Stomach (tissue), 4 donors: ENCODE data around the gene GREB1L.

Source experiments
- POLR2A ChIP-seq, 4 donors: fragments of 450-650 bp; IDR thresholded peaks; one replicate each; pipeline ENCODE4 v1.6.1; 2016; ENCODE audit warnings: antibody characterized with exemption in 4 of 4, control low read depth in 2 of 4, mild to moderate bottlenecking in 1 of 4, moderate library complexity in 1 of 4
- TF ChIP-seq, protein P1 (sequence below), 7 experiments: fragments of 450-650 bp in 4 of 7; fragments of 200-600 bp in 3 of 7; sonication (generic) in 3 of 7; IDR thresholded peaks; one replicate each; pipeline ENCODE4 v1.5.1; 2016 to 2019; ENCODE audit warnings: antibody characterized with exemption in 7 of 7, control low read depth in 2 of 7, mild to moderate bottlenecking in 1 of 7

GRCh38 chr18:21398121-21398520 lies 156.1 kb downstream of the GREB1L start:
- TF ChIP-seq, protein P1, sequence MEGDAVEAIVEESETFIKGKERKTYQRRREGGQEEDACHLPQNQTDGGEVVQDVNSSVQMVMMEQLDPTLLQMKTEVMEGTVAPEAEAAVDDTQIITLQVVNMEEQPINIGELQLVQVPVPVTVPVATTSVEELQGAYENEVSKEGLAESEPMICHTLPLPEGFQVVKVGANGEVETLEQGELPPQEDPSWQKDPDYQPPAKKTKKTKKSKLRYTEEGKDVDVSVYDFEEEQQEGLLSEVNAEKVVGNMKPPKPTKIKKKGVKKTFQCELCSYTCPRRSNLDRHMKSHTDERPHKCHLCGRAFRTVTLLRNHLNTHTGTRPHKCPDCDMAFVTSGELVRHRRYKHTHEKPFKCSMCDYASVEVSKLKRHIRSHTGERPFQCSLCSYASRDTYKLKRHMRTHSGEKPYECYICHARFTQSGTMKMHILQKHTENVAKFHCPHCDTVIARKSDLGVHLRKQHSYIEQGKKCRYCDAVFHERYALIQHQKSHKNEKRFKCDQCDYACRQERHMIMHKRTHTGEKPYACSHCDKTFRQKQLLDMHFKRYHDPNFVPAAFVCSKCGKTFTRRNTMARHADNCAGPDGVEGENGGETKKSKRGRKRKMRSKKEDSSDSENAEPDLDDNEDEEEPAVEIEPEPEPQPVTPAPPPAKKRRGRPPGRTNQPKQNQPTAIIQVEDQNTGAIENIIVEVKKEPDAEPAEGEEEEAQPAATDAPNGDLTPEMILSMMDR (IDR thresholded peaks at IDR 0.05) = no peak
- no peak for TF ChIP-seq POLR2A (IDR thresholded peaks at IDR 0.05)
